Measurements from ENCODE around the gene SPSB4. TPM values are rescaled to one million over a fixed set of nuclear protein-coding genes. Genes with fewer than 3 reads are reported as not detected.

The SPSB4 gene
- total and polyA plus RNA-seq, 2 of the 13 experiments (the other 11 are each of a cell fraction or from before 2014, with no cell fraction given) = not detected

GRCh38 chr3:141176775-141177174 lies 125.6 kb downstream of the SPSB4 start:
- no peak for DNase-seq (ENCODE audit: low spot score)
- Histone ChIP-seq H3K4me1 (ENCODE audit: insufficient read depth, low read length) (no peaks in the 10 kb centered on the region), H2AFZ (ENCODE audit: low read length) (no peak overlapping the region), H3K27ac (ENCODE audit: extremely low read length, insufficient read depth, low read length) (no peak overlapping the region), H4K20me1 (ENCODE audit: insufficient read depth, low read length) (no peaks in the 10 kb centered on the region), H3K4me3 (replicated peaks in 1 of 3; ENCODE audit: insufficient read depth in 1 of 3, low read depth in 2 of 3, low read length in 3 of 3) (no peak overlapping the region), H3K36me3 (replicated peaks in 1 of 2; ENCODE audit: control insufficient read depth in 1 of 2, insufficient read depth in 2 of 2, low read length in 2 of 2) (no peaks in the 10 kb centered on the region), H3K9me3 (ENCODE audit: low read length) (no peaks in the 10 kb centered on the region), H3K79me2 (ENCODE audit: insufficient read depth, low read length) (no peaks in the 10 kb centered on the region), H3K27me3 (ENCODE audit: control insufficient read depth in 1 of 2, insufficient read depth in 2 of 2, low read length in 2 of 2) (no peaks in the 10 kb centered on the region), H3K4me2 (ENCODE audit: low read depth, low read length) (no peak overlapping the region), H3K9ac (ENCODE audit: insufficient read depth, low read depth, low read length) (no peak overlapping the region)
- ChIA-PET CTCF (ENCODE audit: low intra/inter-chr PET ratio, low total read pairs) (no interaction called here), POLR2A (no interaction called here)
- TF ChIP-seq ZNF503 (CRISPR knock-in tag; IDR thresholded peaks at IDR 0.05) (no peak), HMGXB4 (CRISPR knock-in tag; IDR thresholded peaks at IDR 0.05; ENCODE audit: borderline replicate concordance in 1 of 2, low read depth in 1 of 2) (no peak), KLF13 (CRISPR knock-in tag; IDR thresholded peaks at IDR 0.05) (no peak), RARG (CRISPR knock-in tag; IDR thresholded peaks at IDR 0.05; ENCODE audit: low read depth) (no peak), EP300 (IDR thresholded peaks at IDR 0.05; ENCODE audit: low read depth in 2 of 2, low read length in 2 of 2) (no peak), EP300 (CRISPR knock-in tag; IDR thresholded peaks at IDR 0.05; ENCODE audit: borderline replicate concordance) (no peak), MED8 (CRISPR knock-in tag; IDR thresholded peaks at IDR 0.05; ENCODE audit: insufficient replicate concordance) (no peak), ZNF747 (CRISPR knock-in tag; IDR thresholded peaks at IDR 0.05; ENCODE audit: borderline replicate concordance) (no peak), TERF1 (CRISPR knock-in tag; IDR thresholded peaks at IDR 0.05) (no peak), SNAPC2 (CRISPR knock-in tag; IDR thresholded peaks at IDR 0.05) (no peak), RELA (CRISPR knock-in tag; IDR thresholded peaks at IDR 0.05) (no peak)
- in situ Hi-C loops (cut with HindIII; ENCODE audit: extremely low pct_ligation_motif_present, low pct_unique_long_range_greater_than_20kb) (no loop called here), intact Hi-C loops (cut with micrococcal nuclease; ENCODE audit: unreplicated experiment) (no loop called here)
- BruUV-seq (replicated peaks) = no TSS peak
- no peak for ATAC-seq
- FAIRE-seq = no peak
